NCI-H187 treated with DMSO at 0.1 percent for 48 hours (cell line): ENCODE data around the gene HNRNPH1.

Experiments used
- DNase-seq: peaks from one replicate; lab custom pipeline; 2025; lab: John Stamatoyannopoulos, UW

The HNRNPH1 gene

DNA sequence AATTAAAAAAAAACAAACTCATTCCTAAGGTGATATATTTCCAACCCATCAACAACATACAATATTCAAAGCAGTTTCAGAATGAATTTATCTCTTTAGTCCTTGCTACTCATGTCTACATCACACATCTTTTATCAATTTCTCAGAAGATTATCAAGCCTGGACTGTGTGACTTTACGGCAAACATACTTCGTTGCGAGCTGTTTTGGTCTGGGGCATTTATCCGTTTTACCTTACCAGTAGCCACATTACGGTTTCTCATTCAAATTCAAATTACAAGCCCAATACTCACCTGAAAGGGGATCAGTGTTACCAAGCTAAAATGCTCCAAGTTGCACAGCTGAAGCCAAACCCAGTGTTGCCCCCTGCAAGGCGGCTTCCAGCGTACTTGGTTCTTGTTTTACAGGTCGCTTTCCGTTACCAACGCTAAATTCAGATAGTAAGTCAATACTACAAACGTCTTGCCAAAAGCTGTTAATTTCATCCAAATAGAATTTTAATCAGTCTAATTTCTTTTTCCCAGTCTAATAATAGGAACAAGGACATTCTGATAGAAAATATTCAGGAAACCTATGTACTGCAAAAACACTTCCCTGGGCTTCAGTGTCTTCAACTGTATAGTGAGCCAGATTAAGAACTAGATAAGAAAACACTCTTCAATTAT, 1.8 kb downstream of the HNRNPH1 start:
- no peak for DNase-seq

DNA sequence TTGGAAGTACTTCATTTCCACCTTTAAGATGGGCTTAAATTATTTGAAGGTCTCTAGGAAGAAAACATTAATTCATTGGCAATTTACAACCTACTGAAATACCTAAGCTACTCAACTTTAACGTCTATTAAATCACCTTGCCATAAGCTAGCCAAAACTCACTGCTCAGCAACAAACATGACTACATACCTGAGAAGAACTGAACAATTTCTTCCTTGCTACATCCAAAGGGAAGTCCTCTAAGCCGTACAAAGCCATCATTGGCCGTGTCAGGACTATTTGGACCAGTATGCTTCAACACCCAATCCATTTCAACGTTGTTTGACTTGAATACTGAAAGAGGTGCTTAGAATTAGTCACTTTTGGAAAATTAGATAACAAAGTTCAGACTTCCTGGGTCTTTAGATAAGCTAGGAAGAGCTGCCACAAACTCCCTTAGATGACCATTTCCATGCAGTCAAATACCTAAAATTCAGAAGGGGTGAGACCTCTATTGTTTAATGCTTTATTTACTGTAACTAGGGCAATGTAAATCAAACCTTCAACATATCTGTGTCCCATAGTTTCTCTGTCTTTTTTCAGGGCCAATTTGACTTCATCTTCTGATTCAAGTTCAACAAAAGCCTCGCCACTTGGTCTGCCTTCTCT, 2.6 kb downstream of the HNRNPH1 start:
- no peak for DNase-seq

DNA sequence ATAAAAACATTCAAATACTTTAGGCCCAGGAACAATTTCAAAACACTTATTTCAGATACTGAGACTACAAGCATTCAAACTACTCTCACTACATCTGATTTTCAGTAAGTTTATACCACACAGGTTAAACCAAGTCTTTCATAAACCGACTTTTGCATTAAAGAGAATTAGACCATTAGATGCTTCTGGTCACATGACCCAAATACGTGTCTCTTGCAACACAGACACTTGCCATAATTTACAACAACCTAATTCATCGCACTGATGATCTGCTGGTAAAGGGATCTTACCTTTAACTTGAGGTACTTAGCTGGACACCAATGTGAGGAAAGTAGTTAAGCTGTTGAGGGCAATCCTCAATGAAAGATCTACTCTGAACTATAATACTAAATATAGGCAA, 3.2 kb downstream of the HNRNPH1 start:
- no peak for DNase-seq

- DNase-seq, result no peak
Observed at GRCh38 chr5:179619776-179620175, 3.7 kb downstream of the HNRNPH1 start.

DNA sequence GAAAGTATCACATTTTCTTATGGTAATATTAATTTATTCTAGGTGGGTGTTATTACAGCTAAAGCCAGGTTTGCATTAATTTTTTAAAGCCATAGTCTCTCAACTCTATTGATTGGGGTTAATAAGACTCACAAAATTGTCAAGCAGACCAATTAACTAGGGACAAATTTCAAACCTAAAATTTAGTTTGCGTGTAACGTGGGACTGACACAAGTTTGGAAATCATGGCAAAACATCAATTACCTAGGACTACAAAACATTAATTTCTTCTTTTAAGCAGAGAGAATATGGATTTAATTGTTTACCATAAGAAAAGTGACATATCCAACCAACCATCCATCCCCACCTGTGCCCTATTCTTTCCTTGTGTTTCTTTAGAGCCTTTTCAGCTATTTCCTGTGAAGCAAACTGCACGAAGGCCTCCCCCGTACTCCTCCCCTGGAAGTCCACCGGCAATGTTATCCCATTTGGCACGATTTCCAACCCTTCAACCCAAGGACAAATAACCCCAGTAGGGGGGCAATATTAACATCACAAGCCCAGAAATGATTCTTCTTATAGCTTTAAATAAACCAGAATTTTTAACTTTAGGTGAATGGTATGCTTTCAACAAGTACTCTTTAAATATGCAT, 4.4 kb downstream of the HNRNPH1 start:
- DNase-seq, result no peak

GRCh38 chr5:179617930-179618329, 5.5 kb downstream of the HNRNPH1 start:
- DNase-seq, result no peak

DNA sequence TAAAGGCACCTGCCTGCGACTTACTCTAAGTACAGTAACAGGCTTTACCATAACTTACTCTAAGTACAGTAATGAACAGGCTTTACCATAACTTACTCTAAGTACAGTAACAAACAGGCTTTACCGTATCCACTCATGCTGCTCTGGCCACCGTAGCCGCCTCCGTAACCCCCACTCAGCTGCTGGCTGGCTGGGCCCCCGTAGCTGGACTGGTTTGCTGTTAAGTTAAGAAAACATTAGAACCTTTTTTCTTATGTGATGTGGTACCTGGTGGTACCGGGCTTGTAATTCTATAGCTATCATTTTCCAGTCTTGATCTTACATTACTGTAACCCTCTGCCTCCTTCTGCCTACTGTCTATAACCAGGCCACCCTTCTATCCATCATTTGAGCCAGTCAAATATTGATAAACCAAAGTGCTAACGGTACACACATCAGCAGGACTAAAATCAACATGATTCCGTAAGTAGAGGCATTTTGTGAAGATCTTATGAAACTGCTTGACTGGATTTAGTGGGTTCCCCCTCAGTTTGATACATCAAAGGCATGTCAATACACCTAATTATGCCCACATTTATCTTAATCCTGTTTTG, 7.4 kb downstream of the HNRNPH1 start:
- DNase-seq, result no peak

- DNase-seq, result no peak
Observed at GRCh38 chr5:179615203-179615602, 8.3 kb downstream of the HNRNPH1 start.

- DNase-seq, result no peak
Observed at GRCh38 chr5:179614745-179615144, 8.7 kb downstream of the HNRNPH1 start.

DNA sequence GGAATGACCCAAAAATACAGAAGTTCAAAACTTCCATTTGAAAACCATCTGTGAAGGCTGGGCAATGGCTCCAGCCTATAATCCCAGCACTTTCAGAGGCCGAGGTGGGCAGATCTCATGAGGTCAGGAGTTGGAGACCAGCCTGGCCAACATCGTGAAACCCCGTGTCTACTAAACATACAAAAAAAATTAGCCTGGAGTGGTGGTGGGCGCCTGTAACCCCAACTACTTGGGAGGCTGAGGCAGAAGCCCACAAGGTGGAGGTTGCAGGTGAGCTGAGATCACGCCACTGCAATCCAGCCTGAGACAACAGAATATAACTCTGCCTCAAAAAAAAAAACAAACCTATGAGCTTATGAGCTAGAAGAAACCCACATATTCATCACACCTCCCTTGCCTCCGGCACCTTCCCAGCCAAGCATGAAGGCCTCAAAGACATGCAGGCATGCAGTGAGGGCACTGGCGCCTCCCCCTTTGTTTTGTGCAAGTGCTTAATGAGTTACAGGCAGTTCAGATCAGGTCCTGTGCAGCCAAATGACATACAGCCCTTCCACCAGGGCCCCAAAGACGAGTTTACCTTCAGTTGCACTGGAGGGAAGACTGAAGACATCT, 9.9 kb downstream of the HNRNPH1 start:
- no peak for DNase-seq

DNA sequence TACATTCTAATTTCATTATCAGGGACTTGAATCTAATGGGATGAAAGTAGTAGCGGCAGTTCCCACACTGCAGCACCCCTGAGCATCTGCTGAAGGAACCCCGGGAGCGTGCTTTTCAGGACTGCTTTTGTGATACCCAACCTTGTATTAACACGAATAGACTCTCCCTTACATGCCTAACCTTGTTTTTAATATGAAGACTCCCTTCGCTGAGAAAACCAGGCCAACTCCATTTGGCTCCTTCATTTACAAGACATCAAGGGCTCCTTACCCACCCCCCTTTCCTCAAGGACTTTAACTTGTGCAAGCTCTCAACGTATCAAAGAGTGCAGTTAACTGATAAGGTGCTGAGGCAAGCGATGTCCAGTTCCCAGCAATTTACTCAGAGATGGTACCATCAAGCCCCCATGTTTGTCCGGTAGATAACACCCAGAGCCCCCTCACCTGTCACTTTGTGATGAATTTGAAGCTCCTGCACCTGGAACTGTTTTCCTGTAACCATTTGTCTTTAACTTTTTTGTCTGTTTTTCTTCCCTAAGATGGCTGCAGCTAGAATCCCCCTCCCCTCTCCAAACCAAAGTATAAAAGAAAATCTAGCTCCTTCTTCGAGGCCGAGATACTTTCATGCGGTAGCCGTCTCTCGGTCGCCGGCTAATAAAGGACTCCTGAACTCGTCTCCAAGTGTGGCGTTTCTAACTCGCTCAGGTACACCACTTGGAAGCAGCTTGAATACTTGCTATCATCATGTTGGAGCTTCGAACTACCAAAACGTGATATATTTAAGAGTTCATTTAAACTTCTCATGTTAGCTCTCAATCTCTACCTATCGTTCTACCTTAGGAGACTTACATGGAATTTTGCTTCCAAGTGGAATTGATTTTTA, 10.7 kb downstream of the HNRNPH1 start:
- DNase-seq, result no peak

DNA sequence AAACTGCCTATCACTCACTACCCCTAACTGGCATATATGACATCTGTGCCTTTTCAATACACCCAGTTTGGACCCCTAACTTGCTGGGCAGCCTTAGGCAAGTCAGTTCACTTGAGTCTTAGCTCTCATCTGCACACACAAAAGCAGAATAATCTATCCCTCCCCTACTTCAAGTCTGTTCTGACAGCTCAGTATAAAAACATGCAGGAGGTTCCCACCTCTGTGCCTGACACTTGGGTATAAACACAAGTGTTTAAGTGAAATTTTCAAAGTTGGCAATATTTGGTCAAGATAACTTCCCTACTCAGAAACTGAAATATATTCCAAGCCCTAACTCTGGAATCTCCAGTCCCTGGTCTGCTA, 12.6 kb downstream of the HNRNPH1 start:
- DNase-seq, result no peak

- no peak for DNase-seq
Observed at GRCh38 chr5:179610109-179610902, 13.2 kb downstream of the HNRNPH1 start.

- DNase-seq, result no peak
Observed at GRCh38 chr5:179609834-179610108, 13.7 kb downstream of the HNRNPH1 start.

DNA sequence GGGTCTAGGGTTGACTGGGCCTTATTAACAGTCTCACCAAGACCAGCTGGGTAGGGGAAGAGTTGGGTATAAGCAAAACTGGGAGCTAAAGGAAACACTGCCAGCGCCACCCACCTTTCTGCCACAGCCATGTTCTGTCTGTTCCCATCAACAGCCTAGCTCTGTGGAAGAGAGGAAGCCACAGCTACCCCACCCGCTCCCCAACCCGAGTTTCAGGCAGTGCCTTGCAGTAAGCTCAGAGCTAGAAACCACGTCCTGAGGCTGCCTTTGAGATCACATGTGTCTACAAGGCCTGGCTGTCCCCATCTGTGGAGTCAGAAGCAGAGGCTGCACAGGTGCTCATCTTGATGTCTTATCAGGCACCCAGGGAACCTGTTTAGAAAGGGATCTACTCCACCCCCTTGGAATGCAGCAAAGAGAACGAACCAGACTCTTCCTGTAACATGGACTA, 15.3 kb downstream of the HNRNPH1 start:
- no peak for DNase-seq

GRCh38 chr5:179607160-179607931, 16.1 kb downstream of the HNRNPH1 start:
- DNase-seq, result no peak

- no peak for DNase-seq
Observed at GRCh38 chr5:179606910-179607159, 16.6 kb downstream of the HNRNPH1 start.

GRCh38 chr5:179606071-179606909, 17.2 kb downstream of the HNRNPH1 start:
- no peak for DNase-seq

GRCh38 chr5:179605026-179605833, 18.2 kb downstream of the HNRNPH1 start:
- no peak for DNase-seq
